ENCODE measurements around the gene NELFB.

DNA sequence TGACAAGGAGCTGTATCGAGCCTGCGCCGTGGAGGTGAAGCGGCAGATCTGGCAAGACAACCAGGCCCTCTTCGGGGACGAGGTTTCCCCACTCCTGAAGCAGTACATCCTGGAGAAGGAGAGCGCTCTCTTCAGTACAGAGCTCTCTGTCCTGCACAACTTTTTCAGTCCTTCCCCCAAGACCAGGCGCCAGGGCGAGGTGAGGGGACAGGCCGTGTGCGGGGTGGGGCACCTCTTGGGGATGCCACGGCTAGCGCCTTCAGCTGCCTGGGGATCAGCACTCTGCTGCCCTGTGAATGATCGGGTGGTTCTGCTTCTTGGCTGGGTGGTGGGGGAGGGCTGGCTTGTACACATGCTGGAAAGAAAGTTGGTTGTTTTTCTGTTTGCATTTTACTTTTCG is 1.7 kb downstream of the NELFB start:
- TF ChIP-seq CREB5 (CRISPR knock-in tag; IDR thresholded peaks at IDR 0.05; ENCODE audit: low read depth) (no peak), PATZ1 (CRISPR knock-in tag; IDR thresholded peaks at IDR 0.05; ENCODE audit: borderline replicate concordance) (no peak), RARB (CRISPR knock-in tag; IDR thresholded peaks at IDR 0.05) (no peak), ZC3H10 (CRISPR knock-in tag; IDR thresholded peaks at IDR 0.05) (no peak), ZNF565 (CRISPR knock-in tag; conservative IDR thresholded peaks at IDR 0.05; ENCODE audit: low read depth) (no peak), ARNTL (CRISPR knock-in tag; IDR thresholded peaks at IDR 0.05; ENCODE audit: borderline replicate concordance, low read depth) (no peak), ZFP3 (CRISPR knock-in tag; IDR thresholded peaks at IDR 0.05) (no peak)
